Muscle layer of colon (tissue), 2 donors: ENCODE results near the gene DTYMK.
"Not testable (repeated sequence)": the region's sequence is repeated elsewhere in the genome, so short reads cannot be mapped to it uniquely, and the experiment has no call there.

ENCODE experiments used
- H3K27ac ChIP-seq: one replicate; pipeline ENCODE4 v1.7.0; 2013; ENCODE audit warnings: low read depth, mild to moderate bottlenecking, low read length, moderate library complexity
- H3K27me3 ChIP-seq, 2 donors: one replicate each; pipeline ENCODE4 v1.7.0; 2013; ENCODE audit warnings: low read length in 2 of 2, mild to moderate bottlenecking in 2 of 2; ENCODE audit not compliant: insufficient read depth in 2 of 2, control insufficient read depth in 1 of 2
- H3K36me3 ChIP-seq: one replicate; pipeline ENCODE4 v1.7.0; 2013; ENCODE audit warnings: mild to moderate bottlenecking, low read length; ENCODE audit not compliant: insufficient read depth
- H3K4me1 ChIP-seq: one replicate; pipeline ENCODE4 v1.7.0; 2013; ENCODE audit warnings: mild to moderate bottlenecking, low read length; ENCODE audit not compliant: insufficient read depth
- H3K4me3 ChIP-seq, 2 donors: one replicate each; pipeline ENCODE4 v1.7.0; 2013; ENCODE audit warnings: low read length in 2 of 2, low read depth in 1 of 2, mild to moderate bottlenecking in 1 of 2, moderate library complexity in 1 of 2
- H3K9ac ChIP-seq: one replicate; pipeline ENCODE4 v1.7.0; 2013; ENCODE audit warnings: low read length
- H3K9me3 ChIP-seq: one replicate; pipeline ENCODE4 v1.7.0; 2013; ENCODE audit warnings: mild to moderate bottlenecking, low read length
- donor health status: abdominal sarcoma.
- donor health status: Adenocarcinoma of cecum.

Gene DTYMK

DNA sequence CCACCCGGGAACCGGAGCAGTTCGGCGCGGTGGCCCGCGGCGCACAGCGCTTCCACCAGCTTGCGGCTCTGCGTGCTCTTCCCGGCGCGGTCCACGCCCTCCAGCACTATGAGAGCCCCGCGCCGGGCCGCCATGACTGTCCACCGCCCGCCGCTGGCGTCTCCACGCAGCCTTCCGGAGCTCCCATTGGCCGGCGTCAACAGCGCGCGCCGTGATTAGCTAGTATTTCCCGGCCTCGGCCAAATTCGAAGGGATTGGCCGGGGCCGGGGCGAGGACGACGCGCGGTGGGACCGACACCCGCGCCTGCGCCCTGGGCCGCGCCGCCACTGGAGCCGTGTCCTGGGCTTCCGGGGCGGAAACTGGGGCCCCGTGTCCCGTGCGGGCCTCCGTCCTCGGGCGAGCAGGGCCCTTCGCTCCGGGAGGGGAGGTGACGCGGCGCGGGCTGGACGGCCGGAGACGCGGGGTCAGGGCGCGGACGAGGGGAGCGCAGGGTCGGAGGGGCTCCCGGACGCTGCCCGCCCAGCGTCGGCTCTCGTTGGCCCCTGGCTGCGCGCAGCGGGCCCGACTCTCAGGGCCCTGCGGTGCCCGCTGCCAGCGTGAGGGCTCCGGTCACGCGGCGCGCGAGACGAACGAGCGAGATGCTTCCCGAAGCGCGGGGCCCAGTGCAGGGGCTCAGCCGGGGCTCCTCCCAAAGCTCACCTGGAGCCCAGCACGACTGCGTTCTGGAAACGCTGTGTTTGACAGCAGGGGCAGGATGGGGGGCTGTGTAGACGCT is at the start of gene DTYMK:
Gene DTYMK (minus strand): TSS at position 166 of the 776 bp plus-strand sequence. CDS start 32 bp downstream, at position 134.
- H3K9ac ChIP-seq: peak within 1 kb of the TSS; percentile 61
- peaks cover 7% of the 10 kb centered on the region for H3K36me3 ChIP-seq
- H3K27ac ChIP-seq: peak within 1 kb of the TSS; percentile 93
- peak within 1 kb of the TSS; percentile 86 to 93 for H3K4me3 ChIP-seq
- no peaks in the 10 kb centered on the region for H3K27me3 ChIP-seq
- H3K9me3 ChIP-seq: no peaks in the 10 kb centered on the region
- peaks cover 18% of the 10 kb centered on the region for H3K4me1 ChIP-seq

GRCh38 chr2:241736111-241736510 is 49.5 kb upstream of the DTYMK start:
- no peaks in the 10 kb centered on the region for H3K4me1 ChIP-seq
- H3K27me3 ChIP-seq: no peaks in the 10 kb centered on the region
- H3K9me3 ChIP-seq: no peaks in the 10 kb centered on the region
- no peak overlapping the region for H3K4me3 ChIP-seq
- H3K9ac ChIP-seq: no peak overlapping the region
- H3K27ac ChIP-seq: no peak overlapping the region
- peaks cover 6% of the 10 kb centered on the region for H3K36me3 ChIP-seq

DNA sequence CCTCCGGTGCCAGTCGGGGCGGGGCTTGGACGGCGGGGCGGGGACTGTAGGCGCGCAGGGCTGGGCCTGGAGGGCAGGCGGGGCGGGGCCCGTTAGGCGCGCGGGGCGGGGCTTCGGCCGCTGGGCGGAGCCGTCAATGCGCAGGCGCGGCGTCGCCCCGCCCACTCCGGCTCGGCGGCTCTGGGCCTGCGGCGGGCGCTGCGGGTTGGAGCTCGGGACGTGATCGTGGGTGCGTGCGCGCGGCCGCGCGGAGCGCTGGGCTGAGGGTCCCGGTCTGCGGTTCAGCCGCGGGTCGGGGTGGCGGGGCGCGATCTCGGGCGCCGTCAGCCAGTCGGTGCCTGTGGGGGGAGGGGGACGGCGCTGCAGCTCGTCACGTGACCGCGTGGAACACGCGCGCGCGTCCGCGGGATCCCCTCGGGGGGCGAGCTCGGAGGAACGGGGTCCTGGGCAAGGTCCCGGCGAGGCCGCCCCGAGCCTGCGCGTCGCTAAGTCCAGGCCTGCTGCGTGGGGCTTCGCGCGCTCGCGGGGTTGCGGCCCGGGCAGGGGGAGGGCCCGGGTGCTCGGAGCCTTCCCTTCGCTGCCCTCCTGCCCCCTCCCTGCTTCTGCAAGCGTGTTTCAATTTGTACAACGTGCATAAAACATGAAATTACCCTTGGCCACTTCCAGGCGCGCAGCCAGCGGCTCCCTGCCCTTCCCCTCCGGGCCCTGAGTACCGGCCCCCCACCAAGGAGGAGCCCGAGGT is 48.0 kb upstream of the DTYMK start, which contains the start of gene D2HGDH:
Gene D2HGDH (plus strand): TSS at position 164 of the 742 bp plus-strand sequence. CDS start 595 bp downstream, outside the sequence.
- no peak within 1 kb of the TSS for H3K9ac ChIP-seq
- peak within 1 kb of the TSS; percentile 73 for H3K4me3 ChIP-seq
- no peaks in the 10 kb centered on the region for H3K4me1 ChIP-seq
- no peaks in the 10 kb centered on the region for H3K27me3 ChIP-seq
- H3K36me3 ChIP-seq: peaks cover 6% of the 10 kb centered on the region
- H3K27ac ChIP-seq: peak within 1 kb of the TSS; percentile 81
- H3K9me3 ChIP-seq: no peaks in the 10 kb centered on the region

DNA sequence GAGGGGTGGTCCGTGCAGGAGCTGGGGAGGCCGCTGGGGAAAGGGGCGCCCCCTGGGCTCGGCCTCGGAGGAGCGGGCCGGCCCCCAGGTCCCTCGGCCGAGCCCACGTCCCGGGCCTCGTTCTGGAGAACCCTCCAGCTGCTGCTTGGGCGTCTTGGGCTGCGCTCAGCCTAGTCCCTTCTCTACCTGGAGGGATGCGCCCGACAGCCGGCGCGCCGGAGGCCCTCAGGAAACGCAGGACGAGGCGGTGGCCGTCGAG is 47.5 kb upstream of the DTYMK start:
- Histone ChIP-seq H3K9ac (no peak overlapping the region), H3K27ac (no peak overlapping the region), H3K9me3 (no peaks in the 10 kb centered on the region), H3K36me3 (peaks cover 6% of the 10 kb centered on the region), H3K27me3 (no peaks in the 10 kb centered on the region), H3K4me3 (peak overlapping the region; percentile 39 to 73), H3K4me1 (no peaks in the 10 kb centered on the region)

DNA sequence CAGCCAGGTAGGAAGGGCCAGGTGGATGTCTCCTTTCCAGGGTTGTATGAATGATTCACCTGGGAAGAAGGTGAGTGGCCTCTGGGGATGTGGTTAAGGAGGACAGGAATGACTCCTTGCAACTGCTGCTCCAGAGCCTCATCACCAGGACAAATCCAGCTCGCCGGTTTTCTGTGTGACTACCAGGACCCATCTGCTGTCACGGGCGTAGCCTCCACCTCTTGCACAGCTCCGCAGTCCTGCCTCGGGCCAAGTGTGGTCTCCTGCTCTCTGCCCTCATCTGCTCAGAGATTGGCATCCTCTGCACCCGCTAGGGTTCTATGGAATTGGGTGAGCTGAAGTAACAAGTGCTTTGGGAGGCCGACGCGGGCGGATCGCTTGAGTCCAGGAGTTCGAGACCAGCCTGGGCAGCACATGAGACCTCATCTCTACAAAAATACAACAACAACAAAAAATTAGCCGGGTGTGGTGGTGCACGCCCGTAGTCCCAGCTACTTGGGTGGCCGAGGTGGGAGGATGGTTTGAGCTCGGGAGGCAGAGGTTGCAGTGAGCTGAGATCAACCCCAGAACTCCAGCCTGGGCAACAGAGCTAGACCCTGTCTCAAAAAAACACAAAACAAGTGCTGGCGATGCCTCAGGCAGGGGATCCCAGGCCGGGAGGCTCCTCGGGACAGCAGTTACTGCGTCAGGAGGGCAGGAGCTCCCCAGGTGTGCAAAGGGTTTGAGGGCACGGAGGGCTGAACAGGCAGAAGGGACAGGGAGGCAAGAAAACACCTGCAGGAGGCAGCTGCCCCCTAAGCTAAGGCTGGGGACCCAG is 47.0 kb upstream of the DTYMK start:
- H3K4me3 ChIP-seq: peak overlapping the region; percentile 39 to 73
- no peak overlapping the region for H3K9ac ChIP-seq
- H3K27ac ChIP-seq: no peak overlapping the region
- H3K27me3 ChIP-seq: no peaks in the 10 kb centered on the region
- H3K4me1 ChIP-seq: no peaks in the 10 kb centered on the region
- peaks cover 5% of the 10 kb centered on the region for H3K36me3 ChIP-seq
- no peaks in the 10 kb centered on the region for H3K9me3 ChIP-seq

DNA sequence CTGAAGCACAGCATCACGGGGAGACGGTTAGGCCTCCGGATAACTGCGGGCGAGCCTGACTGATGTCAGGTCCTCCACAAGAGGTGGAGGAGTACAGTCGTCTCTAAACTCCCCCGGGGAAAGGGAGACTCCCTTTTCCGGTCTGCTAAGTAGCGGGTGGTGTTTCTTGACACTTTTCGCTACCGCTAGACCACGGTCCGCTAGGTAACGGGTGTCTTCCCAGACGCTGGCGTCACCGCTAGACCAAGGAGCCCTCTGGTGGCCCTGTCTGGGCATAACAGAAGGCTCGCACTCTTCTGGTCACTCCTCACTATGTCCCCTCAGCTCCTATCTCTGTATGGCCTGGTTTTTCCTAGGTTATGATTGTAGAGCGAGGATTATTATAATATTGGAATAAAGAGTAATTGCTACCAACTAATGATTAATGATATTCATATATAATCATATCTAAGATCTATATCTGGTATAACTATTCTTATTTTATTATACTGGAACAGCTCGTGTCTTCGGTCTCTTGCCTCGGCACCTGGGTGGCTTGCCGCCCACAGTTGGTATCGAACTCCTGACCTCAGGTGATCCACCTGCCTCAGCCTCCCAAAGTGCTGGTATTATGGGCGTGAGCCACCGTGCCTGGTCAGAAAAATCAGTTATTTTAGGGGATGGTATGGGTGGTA is 46.0 kb upstream of the DTYMK start:
- H3K9me3 ChIP-seq, H3K27ac ChIP-seq, H3K9ac ChIP-seq, H3K27me3 ChIP-seq, H3K4me1 ChIP-seq, H3K4me3 ChIP-seq, H3K36me3 ChIP-seq: not testable (repeated sequence)

- H3K27me3 ChIP-seq: no peaks in the 10 kb centered on the region
- no peak overlapping the region for H3K9ac ChIP-seq
- no peak overlapping the region for H3K4me3 ChIP-seq
- no peaks in the 10 kb centered on the region for H3K9me3 ChIP-seq
- no peaks in the 10 kb centered on the region for H3K36me3 ChIP-seq
- no peak overlapping the region for H3K27ac ChIP-seq
- H3K4me1 ChIP-seq: no peaks in the 10 kb centered on the region
Observed at GRCh38 chr2:241730671-241731293, 44.2 kb upstream of the DTYMK start.

- H3K4me3 ChIP-seq: no peak overlapping the region
- H3K36me3 ChIP-seq: no peaks in the 10 kb centered on the region
- H3K27ac ChIP-seq: no peak overlapping the region
- H3K9me3 ChIP-seq: no peaks in the 10 kb centered on the region
- no peak overlapping the region for H3K9ac ChIP-seq
- H3K27me3 ChIP-seq: no peaks in the 10 kb centered on the region
- no peaks in the 10 kb centered on the region for H3K4me1 ChIP-seq
Observed at GRCh38 chr2:241729868-241730267, 43.3 kb upstream of the DTYMK start.

- no peaks in the 10 kb centered on the region for H3K36me3 ChIP-seq
- no peaks in the 10 kb centered on the region for H3K27me3 ChIP-seq
- no peaks in the 10 kb centered on the region for H3K4me1 ChIP-seq
- no peaks in the 10 kb centered on the region for H3K9me3 ChIP-seq
- no peak overlapping the region for H3K27ac ChIP-seq
- no peak overlapping the region for H3K9ac ChIP-seq
- H3K4me3 ChIP-seq: no peak overlapping the region
Observed at GRCh38 chr2:241728627-241729026, 42.0 kb upstream of the DTYMK start.

DNA sequence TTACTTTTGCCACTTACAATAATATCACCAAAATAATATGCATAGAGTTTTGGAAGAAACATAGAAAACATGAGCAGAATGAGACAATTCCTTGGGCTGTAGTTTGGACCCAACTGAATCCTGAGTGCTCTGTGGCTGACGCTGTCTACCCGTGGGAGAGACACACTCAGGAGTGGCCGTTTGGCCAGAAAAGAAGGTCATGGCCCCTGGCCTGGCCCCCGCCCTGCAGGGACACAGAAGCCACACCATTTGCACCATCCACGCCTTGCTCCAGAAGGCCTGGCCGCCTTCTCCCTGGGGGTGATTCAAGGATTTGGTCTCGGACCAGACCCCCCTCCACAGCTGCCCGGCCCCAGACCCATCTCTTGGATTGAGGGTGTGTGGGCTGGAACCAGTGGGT is 41.4 kb upstream of the DTYMK start:
- no peaks in the 10 kb centered on the region for H3K4me1 ChIP-seq
- H3K27ac ChIP-seq: no peak overlapping the region
- no peaks in the 10 kb centered on the region for H3K27me3 ChIP-seq
- H3K36me3 ChIP-seq: no peaks in the 10 kb centered on the region
- no peak overlapping the region for H3K9ac ChIP-seq
- H3K4me3 ChIP-seq: no peak overlapping the region
- no peaks in the 10 kb centered on the region for H3K9me3 ChIP-seq
